HCT116 (cell line): Measurements from ENCODE around the gene MATN3. TPM values are rescaled to one million over a fixed set of nuclear protein-coding genes. Genes with fewer than 3 reads are reported as not detected.

Experiments
- ATAC-seq: fragments of 200-7000 bp; cut with Tn5 transposase; 2 replicates; pipeline ENCODE4 v1.9.1; 2020; ENCODE audit warnings: mild to moderate bottlenecking, moderate library complexity
- BruUV-seq: library from RNA; stranded (reverse); fragments of 400-500 nt; replicated peaks from 2 replicates; lab custom pipeline; 2021; lab: Mats Ljungman, UMichigan
- CTCF ChIA-PET: fragments of 300-600 bp; sonication (Branson Sonifier 250); formaldehyde crosslinking; loops from one replicate; lab custom pipeline; 2021; ENCODE audit warnings: antibody characterized with exemption; lab: Charles Lee
- POLR2A ChIA-PET: fragments of 300-600, 350-600 bp; sonication (Branson Sonifier 250); formaldehyde crosslinking; loops from one replicate; lab custom pipeline; 2021; ENCODE audit warnings: antibody characterized with exemption; lab: Charles Lee
- RAD21 ChIA-PET, 2 experiments: fragments of 300-600 bp; sonication (Branson Sonifier 250); formaldehyde crosslinking; loops; one replicate each; lab custom pipeline; 2023; ENCODE audit warnings: low total read pairs in 2 of 2; ENCODE audit not compliant: uncharacterized antibody in 2 of 2, unreplicated experiment in 2 of 2, low non-redundant PET in 1 of 2; lab: Charles Lee
- DNase-seq: peaks from one replicate; pipeline ENCODE4 v3.0.0-alpha.2; 2010; ENCODE audit warnings: low read depth, low spot score
- H2AFZ ChIP-seq: fragments of 200-600 bp; shearing (Covaris generic), sonication (generic); 2 replicates; pipeline ENCODE4 v1.6.1; 2017; ENCODE audit warnings: low read depth, mixed run types, mixed read lengths, antibody characterized with exemption, low read length; ENCODE audit not compliant: poor library complexity, severe bottlenecking
- H3K27ac ChIP-seq: 2 replicates; pipeline ENCODE4 v1.5.1; 2012; ENCODE audit warnings: low read depth, low read length
- H3K27me3 ChIP-seq: fragments of 200-600 bp; sonication (generic); 2 replicates; pipeline ENCODE4 v1.6.1; 2016; ENCODE audit warnings: mixed run types, low read length, mixed read lengths; ENCODE audit not compliant: insufficient read depth
- H3K36me3 ChIP-seq, 2 experiments: fragments of 200-500 bp in 1 of 2; fragments of 200-600 bp in 1 of 2; sonication (Bioruptor generic) in 1 of 2; sonication (generic) in 1 of 2; 2 replicates each; pipeline versions ENCODE4 v1.5.1 to v1.6.1; 2014 to 2016; ENCODE audit warnings: low read length in 2 of 2, inconsistent platforms in 1 of 2, mixed read lengths in 1 of 2, mixed run types in 1 of 2; ENCODE audit not compliant: insufficient read depth in 2 of 2, control insufficient read depth in 1 of 2
- H3K4me1 ChIP-seq, 2 experiments: fragments of 200-600 bp in 1 of 2; sonication (generic) in 1 of 2; 2 replicates each; pipeline versions ENCODE4 v1.5.1 to v1.6.1; 2012 to 2017; ENCODE audit warnings: low read length in 2 of 2, inconsistent platforms in 1 of 2, mild to moderate bottlenecking in 1 of 2, mixed read lengths in 1 of 2, mixed run types in 1 of 2, moderate library complexity in 1 of 2; ENCODE audit not compliant: insufficient read depth in 2 of 2, control insufficient read depth in 1 of 2
- H3K4me2 ChIP-seq: fragments of 200-600 bp; sonication (generic); 2 replicates; pipeline ENCODE4 v1.6.1; 2017; ENCODE audit warnings: mixed run types, low read length, mixed read lengths
- H3K4me3 ChIP-seq, 2 experiments: fragments of 200-600 bp in 1 of 2; sonication (generic) in 1 of 2; replicated peaks in 1 of 2; 2 replicates each; pipeline ENCODE4 v1.5.1; 2011 to 2016; ENCODE audit warnings: low read length in 2 of 2, control low read depth in 1 of 2, low read depth in 1 of 2, mild to moderate bottlenecking in 1 of 2, mixed read lengths in 1 of 2, mixed run types in 1 of 2
- H3K79me2 ChIP-seq: fragments of 200-600 bp; sonication (generic); 2 replicates; pipeline ENCODE4 v1.6.1; 2017; ENCODE audit warnings: mild to moderate bottlenecking, mixed run types, low read length, moderate library complexity, mixed read lengths; ENCODE audit not compliant: insufficient read depth
- H3K9ac ChIP-seq: fragments of 200-600 bp; sonication (generic); 2 replicates; pipeline ENCODE4 v1.6.1; 2016; ENCODE audit warnings: low read length, mixed read lengths
- H3K9me2 ChIP-seq: fragments of 200-600 bp; sonication (generic), shearing (Covaris generic); 2 replicates; pipeline ENCODE4 v1.6.1; 2017; ENCODE audit warnings: mixed run types, mild to moderate bottlenecking, moderate library complexity; ENCODE audit not compliant: insufficient read depth
- H3K9me3 ChIP-seq, 2 experiments: fragments of 200-500 bp in 1 of 2; fragments of 200-600 bp in 1 of 2; sonication (Bioruptor generic) in 1 of 2; sonication (generic) in 1 of 2; 2 replicates each; pipeline ENCODE4 v1.6.1; 2014 to 2017; ENCODE audit warnings: low read length in 2 of 2, mixed read lengths in 2 of 2, inconsistent platforms in 1 of 2, low read depth in 1 of 2, mild to moderate bottlenecking in 1 of 2, mixed run types in 1 of 2, moderate library complexity in 1 of 2; ENCODE audit not compliant: control insufficient read depth in 1 of 2, insufficient read depth in 1 of 2
- H4K20me1 ChIP-seq: fragments of 200-600 bp; sonication (generic), shearing (Covaris generic); 2 replicates; pipeline ENCODE4 v1.6.1; 2017; ENCODE audit warnings: mixed run types, mild to moderate bottlenecking, moderate library complexity; ENCODE audit not compliant: insufficient read depth
- CBX3 ChIP-seq: IDR thresholded peaks from 2 replicates; pipeline ENCODE4 v1.6.1; 2012; ENCODE audit warnings: low read depth
- CEBPB ChIP-seq: IDR thresholded peaks from 2 replicates; pipeline ENCODE4 v1.6.1; 2012; ENCODE audit warnings: low read depth
- CTCF ChIP-seq, 3 experiments: fragments of 200-600 bp in 1 of 3; sonication (generic) in 1 of 3; IDR thresholded peaks in 2 of 3; conservative IDR thresholded peaks in 1 of 3; 2 replicates each; pipeline ENCODE4 v1.5.1; 2012 to 2017; ENCODE audit warnings: low read depth in 2 of 3, low read length in 2 of 3, antibody characterized with exemption in 1 of 3, borderline replicate concordance in 1 of 3, control low read depth in 1 of 3, mild to moderate bottlenecking in 1 of 3, mixed read lengths in 1 of 3, mixed run types in 1 of 3, moderate library complexity in 1 of 3; ENCODE audit not compliant: insufficient read depth in 1 of 3
- EGR1 ChIP-seq: IDR thresholded peaks from 2 replicates; pipeline ENCODE4 v1.6.1; 2012; ENCODE audit warnings: low read depth
- ELF1 ChIP-seq: IDR thresholded peaks from 2 replicates; pipeline ENCODE4 v1.6.1; 2012; ENCODE audit warnings: low read depth, borderline replicate concordance
- FOSL1 ChIP-seq: IDR thresholded peaks from 2 replicates; pipeline ENCODE4 v1.6.1; 2012; ENCODE audit warnings: low read depth
- POLR2A ChIP-seq: IDR thresholded peaks from 2 replicates; pipeline ENCODE4 v1.7.0; 2011; ENCODE audit warnings: borderline replicate concordance; ENCODE audit not compliant: insufficient read depth, insufficient read length; ENCODE audit errors: extremely low read depth
- POLR2AphosphoS5 ChIP-seq: IDR thresholded peaks from 2 replicates; pipeline ENCODE4 v1.6.1; 2011; ENCODE audit warnings: mild to moderate bottlenecking, low read depth, low read length, moderate library complexity
- RAD21 ChIP-seq: IDR thresholded peaks from 2 replicates; pipeline ENCODE4 v1.6.1; 2012; ENCODE audit warnings: low read depth, mild to moderate bottlenecking
- REST ChIP-seq: IDR thresholded peaks from 2 replicates; pipeline ENCODE4 v1.6.1; 2012; ENCODE audit warnings: low read depth
- SIN3A ChIP-seq: IDR thresholded peaks from 2 replicates; pipeline ENCODE4 v1.6.1; 2012; ENCODE audit warnings: low read depth
- SP1 ChIP-seq: IDR thresholded peaks from 2 replicates; pipeline ENCODE4 v1.6.1; 2012; ENCODE audit warnings: low read depth
- TCF7L2 ChIP-seq: IDR thresholded peaks from 2 replicates; pipeline ENCODE4 v1.7.0; 2011; ENCODE audit warnings: borderline replicate concordance, inconsistent platforms; ENCODE audit not compliant: insufficient read depth, insufficient read length; ENCODE audit errors: extremely low read depth
- YY1 ChIP-seq: IDR thresholded peaks from 2 replicates; pipeline ENCODE4 v1.6.1; 2011; ENCODE audit warnings: low read length, low read depth, moderate library complexity, mild to moderate bottlenecking; ENCODE audit not compliant: insufficient replicate concordance; ENCODE audit errors: extremely low read depth
- intact Hi-C: fragments of 100-400 bp; cut with micrococcal nuclease; formaldehyde crosslinking; loops from 2 replicates; pipeline ENCODE4 v1.10.0; 2022
- total RNA-seq: library from RNA; stranded (reverse); gene quantifications from one replicate; pipeline ENCODE4 v1.2.1, GENCODE V29; 2021; ENCODE audit not compliant: unreplicated experiment
- TF ChIP-seq, protein P1 (sequence below): IDR thresholded peaks from 2 replicates; pipeline ENCODE4 v1.6.1; 2012
- TF ChIP-seq, protein P2 (sequence below): IDR thresholded peaks from 2 replicates; pipeline ENCODE4 v1.6.1; 2012

MATN3 gene
- total RNA-seq, 1 experiment from 2014 or later = not detected

DNA sequence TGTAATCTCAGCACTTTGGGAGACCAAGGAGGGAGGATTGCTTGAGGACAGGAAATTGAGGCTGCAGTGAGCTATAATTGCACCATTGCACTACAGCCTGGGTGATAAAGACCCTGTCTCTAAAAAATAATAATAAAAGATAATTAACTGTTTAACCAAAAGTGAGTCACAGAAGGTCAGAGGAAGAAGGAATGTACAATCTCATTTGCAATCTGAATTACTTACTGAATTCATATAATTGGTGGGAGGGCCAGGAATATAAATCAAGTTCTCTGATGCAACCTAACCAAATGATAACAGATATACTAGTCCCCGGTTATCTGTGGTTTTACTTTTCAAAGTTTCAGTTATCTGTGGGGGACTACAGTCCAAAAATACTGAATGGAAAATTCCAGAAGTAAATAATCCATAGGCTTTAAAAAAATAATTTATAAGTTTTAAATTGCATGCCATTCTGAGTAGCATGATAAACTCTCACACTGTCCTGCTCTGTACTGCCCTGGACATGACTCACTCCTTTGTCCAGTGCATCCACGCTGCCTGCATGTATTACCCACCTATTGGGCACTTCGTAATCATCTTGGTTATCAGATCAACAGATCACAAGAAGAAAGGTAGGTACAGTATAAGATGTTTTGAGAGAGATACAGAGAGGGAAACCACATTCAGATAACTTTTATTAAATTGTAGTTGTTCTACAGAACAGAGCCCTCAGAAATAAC, 12.8 kb upstream of the MATN3 start:
- ChIA-PET RAD21 (no interaction called here), POLR2A (no interaction called here), CTCF (interaction anchor here (2.1 kb wide), 1 partner anchor 10 kb away, joined by 15 read pairs; no protein-coding TSS in a partner anchor)
- DNase-seq (no peak), ATAC-seq (no peak)
- Histone ChIP-seq H3K79me2 (no peaks in the 10 kb centered on the region), H3K4me1 (no peaks in the 10 kb centered on the region), H3K27ac (no peak overlapping the region), H3K9me2 (no peaks in the 10 kb centered on the region), H2AFZ (no peak overlapping the region), H4K20me1 (no peaks in the 10 kb centered on the region), H3K9ac (no peak overlapping the region), H3K9me3 (no peaks in the 10 kb centered on the region), H3K36me3 (peaks cover 0 to 2% of the 10 kb centered on the region in 2 experiments; a peak in 1 of 4 replicates), H3K27me3 (no peaks in the 10 kb centered on the region), H3K4me3 (no peak overlapping the region), H3K4me2 (no peak overlapping the region)
- intact Hi-C loops = no loop called here
- no TSS peak for BruUV-seq
- TF ChIP-seq CBX3 (no peak), REST (no peak), YY1 (no peak), CEBPB (no peak), RAD21 (no peak), TCF7L2 (no peak), EGR1 (no peak), CTCF (IDR thresholded peaks at IDR 0.05 in 2 of 3, conservative IDR thresholded peaks at IDR 0.05 in 1 of 3; ENCODE audit: borderline replicate concordance in 1 of 3, insufficient read depth in 1 of 3, low read depth in 2 of 3, low read length in 2 of 3) (no peak), ELF1 (no peak), POLR2A (no peak), POLR2AphosphoS5 (no peak), SIN3A (no peak), FOSL1 (no peak), SP1 (no peak)
- TF ChIP-seq, protein P1, sequence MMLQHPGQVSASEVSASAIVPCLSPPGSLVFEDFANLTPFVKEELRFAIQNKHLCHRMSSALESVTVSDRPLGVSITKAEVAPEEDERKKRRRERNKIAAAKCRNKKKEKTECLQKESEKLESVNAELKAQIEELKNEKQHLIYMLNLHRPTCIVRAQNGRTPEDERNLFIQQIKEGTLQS = no peak
- TF ChIP-seq, protein P2, sequence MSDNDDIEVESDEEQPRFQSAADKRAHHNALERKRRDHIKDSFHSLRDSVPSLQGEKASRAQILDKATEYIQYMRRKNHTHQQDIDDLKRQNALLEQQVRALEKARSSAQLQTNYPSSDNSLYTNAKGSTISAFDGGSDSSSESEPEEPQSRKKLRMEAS = no peak
